ENCODE results near the gene SMIM44.

DNA sequence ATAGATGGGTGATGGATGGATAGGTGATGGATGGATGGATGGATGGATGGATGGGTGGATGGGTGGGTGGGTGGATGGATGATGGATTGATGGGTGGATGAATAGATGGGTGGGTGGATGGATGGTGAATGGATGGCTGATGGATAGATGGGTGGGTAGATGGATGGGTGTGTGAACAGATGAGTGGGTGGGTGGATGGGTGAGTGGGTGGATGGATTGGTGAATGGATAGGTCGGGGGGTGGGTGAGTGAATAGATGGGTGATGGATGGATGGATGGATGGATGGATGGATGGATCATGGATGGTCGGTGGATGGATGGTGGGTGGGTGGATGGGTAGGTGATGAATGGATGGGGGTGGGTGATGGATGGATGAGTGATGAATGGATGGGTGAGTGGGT, 6.4 kb downstream of the SMIM44 start:
- no peak for TF ChIP-seq CTCF (conservative IDR thresholded peaks at IDR 0.05)
- no peak for TF ChIP-seq ZFX (IDR thresholded peaks at IDR 0.05)

Data from C4-2B (cell line).